A673 (cell line): ENCODE measurements around the gene SLC12A1.

Experiments
- CTCF ChIP-seq: fragments of 300-800, 200-600 bp; sonication (generic); conservative IDR thresholded peaks from 2 replicates; pipeline ENCODE4 v1.5.1; 2017; ENCODE audit warnings: low read depth, mild to moderate bottlenecking, antibody characterized with exemption, low read length, moderate library complexity, mixed read lengths
- EZH2 ChIP-seq: fragments of 200-600 bp; sonication (generic); IDR thresholded peaks from 2 replicates; pipeline ENCODE4 v1.6.1; 2017; ENCODE audit warnings: borderline replicate concordance, low read depth, mild to moderate bottlenecking, mixed read lengths, antibody characterized with exemption, low read length; ENCODE audit not compliant: poor library complexity, severe bottlenecking

GRCh38 chr15:48313216-48313615, 107.1 kb downstream of the SLC12A1 start:
- no peak for TF ChIP-seq EZH2
- TF ChIP-seq CTCF, result no peak
